Neuronal stem cell (in vitro differentiated cells): Measurements from ENCODE around the gene PDXP.

Source experiments
- DNase-seq: peaks from one replicate; pipeline ENCODE4 v3.0.0-alpha.2; 2013; ENCODE audit warnings: low spot score
- H2AFZ ChIP-seq: one replicate; pipeline ENCODE4 v1.6.1; 2013; ENCODE audit warnings: mild to moderate bottlenecking, low read length, inconsistent platforms
- H2AK5ac ChIP-seq: 2 replicates; pipeline ENCODE4 v1.6.1; 2013; ENCODE audit warnings: low read depth, mild to moderate bottlenecking, inconsistent platforms, low read length, moderate library complexity, mixed read lengths
- H2BK120ac ChIP-seq: 2 replicates; pipeline ENCODE4 v1.6.1; 2013; ENCODE audit warnings: low read depth, mild to moderate bottlenecking, inconsistent platforms, low read length, moderate library complexity, mixed read lengths
- H2BK12ac ChIP-seq: one replicate; pipeline ENCODE4 v1.6.1; 2013; ENCODE audit warnings: low read length, inconsistent platforms
- H2BK15ac ChIP-seq: 2 replicates; pipeline ENCODE4 v1.6.1; 2013; ENCODE audit warnings: mild to moderate bottlenecking, low read length, inconsistent platforms, mixed read lengths
- H2BK5ac ChIP-seq: one replicate; pipeline ENCODE4 v1.6.1; 2013; ENCODE audit warnings: inconsistent platforms, mild to moderate bottlenecking, low read length, moderate library complexity
- H3K14ac ChIP-seq: one replicate; pipeline ENCODE4 v1.6.1; 2013; ENCODE audit warnings: low read length, inconsistent platforms
- H3K18ac ChIP-seq: 2 replicates; pipeline ENCODE4 v1.6.1; 2013; ENCODE audit warnings: low read length, inconsistent platforms
- H3K23ac ChIP-seq: 2 replicates; pipeline ENCODE4 v1.6.1; 2013; ENCODE audit warnings: low read depth, mild to moderate bottlenecking, mixed read lengths, low read length, inconsistent platforms; ENCODE audit not compliant: poor library complexity
- H3K27ac ChIP-seq: replicated peaks from 3 replicates; pipeline ENCODE4 v1.5.1; 2013; ENCODE audit warnings: low read length, inconsistent platforms
- H3K27me3 ChIP-seq, 3 experiments: 2 replicates each; pipeline ENCODE4 v1.6.1; 2013; ENCODE audit warnings: low read length in 3 of 3, mild to moderate bottlenecking in 2 of 3, inconsistent platforms in 1 of 3, low read depth in 1 of 3, mixed read lengths in 1 of 3, moderate library complexity in 1 of 3; ENCODE audit not compliant: control insufficient read depth in 3 of 3, insufficient read depth in 3 of 3
- H3K36me3 ChIP-seq, 2 donors: replicated peaks in 1 of 2; 2 replicates each; pipeline ENCODE4 v1.6.1; 2013; ENCODE audit warnings: low read length in 2 of 2; ENCODE audit not compliant: control insufficient read depth in 2 of 2, insufficient read depth in 2 of 2
- H3K4ac ChIP-seq: 2 replicates; pipeline ENCODE4 v1.6.1; 2013; ENCODE audit warnings: inconsistent platforms, mild to moderate bottlenecking, low read length, moderate library complexity
- H3K4me1 ChIP-seq, 2 donors: 1 replicate in 1 of 2; 2 replicates in 1 of 2; pipeline ENCODE4 v1.6.1; 2013; ENCODE audit warnings: low read length in 2 of 2, low read depth in 1 of 2; ENCODE audit not compliant: control insufficient read depth in 2 of 2, insufficient read depth in 1 of 2
- H3K4me2 ChIP-seq: one replicate; pipeline ENCODE4 v1.6.1; 2013; ENCODE audit warnings: mild to moderate bottlenecking, low read length, inconsistent platforms; ENCODE audit not compliant: insufficient read depth, poor library complexity, severe bottlenecking
- H3K4me3 ChIP-seq, 2 donors: 2 replicates each; pipeline ENCODE4 v1.5.1; 2013; ENCODE audit warnings: low read length in 2 of 2, mild to moderate bottlenecking in 2 of 2, inconsistent platforms in 1 of 2, moderate library complexity in 1 of 2
- H3K79me1 ChIP-seq: one replicate; pipeline ENCODE4 v1.6.1; 2013; ENCODE audit warnings: low read depth, mild to moderate bottlenecking, inconsistent platforms, low read length, moderate library complexity
- H3K9ac ChIP-seq: one replicate; pipeline ENCODE4 v1.6.1; 2013; ENCODE audit warnings: mild to moderate bottlenecking, low read depth, low read length, inconsistent platforms; ENCODE audit not compliant: poor library complexity
- H3K9me3 ChIP-seq, 2 donors: replicated peaks in 1 of 2; 2 replicates each; pipeline versions ENCODE3 to v1.6.1; 2013; ENCODE audit warnings: low read length in 2 of 2, mild to moderate bottlenecking in 2 of 2, inconsistent platforms in 1 of 2, low read depth in 1 of 2, mixed read lengths in 1 of 2, moderate library complexity in 1 of 2; ENCODE audit not compliant: control insufficient read depth in 2 of 2, insufficient read depth in 1 of 2
- H4K8ac ChIP-seq: one replicate; pipeline ENCODE4 v1.6.1; 2013; ENCODE audit warnings: low read depth, mild to moderate bottlenecking, inconsistent platforms, low read length, moderate library complexity
- H4K91ac ChIP-seq: one replicate; pipeline ENCODE4 v1.6.1; 2013; ENCODE audit warnings: low read length, low read depth, mild to moderate bottlenecking, inconsistent platforms; ENCODE audit not compliant: poor library complexity
- WGBS, 2 donors: extraction: QIAGEN DNeasy Blood & Tissue Kit; methylation state at CpG; one replicate each; pipeline ENCODE4 v1.1.7; 2013; ENCODE audit warnings: missing lambda C conversion rate in 2 of 2, mixed read lengths in 1 of 2; ENCODE audit not compliant: insufficient read length in 2 of 2, insufficient replicate concordance in 1 of 2; ENCODE audit errors: extremely low coverage in 2 of 2; 5-methylcytosine and 5-hydroxymethylcytosine counted together

The PDXP gene

GRCh38 chr22:37647928-37648327 lies 10.6 kb upstream of the PDXP start:
- Histone ChIP-seq H3K4ac (no peak overlapping the region), H3K9ac (no peak overlapping the region), H4K8ac (no peak overlapping the region), H2AK5ac (peak overlapping the region; percentile 25), H2AFZ (no peak overlapping the region), H2BK120ac (no peak overlapping the region), H3K23ac (no peak overlapping the region), H3K27ac (no peak overlapping the region), H2BK15ac (no peak overlapping the region), H3K9me3 (no peaks in the 10 kb centered on the region), H3K36me3 (peaks cover 15 to 57% of the 10 kb centered on the region in 2 donors), H3K27me3 (no peaks in the 10 kb centered on the region), H3K4me1 (peaks cover 1 to 3% of the 10 kb centered on the region in 2 donors), H4K91ac (no peak overlapping the region), H3K18ac (no peak overlapping the region), H2BK5ac (no peak overlapping the region), H3K14ac (peak overlapping the region; percentile 21), H3K4me2 (no peak overlapping the region), H3K79me1 (no peaks in the 10 kb centered on the region), H2BK12ac (no peak overlapping the region), H3K4me3 (no peak overlapping the region)
- no CpG with 5 or more reads among the region's 9 CpGs for WGBS, 2 donors
- no peak for DNase-seq

- peak overlapping the region; percentile 58 for H3K18ac ChIP-seq
- no peak overlapping the region for H3K4me2 ChIP-seq
- H3K79me1 ChIP-seq = no peaks in the 10 kb centered on the region
- no peak overlapping the region for H4K91ac ChIP-seq
- no peak overlapping the region for H3K23ac ChIP-seq
- H2BK15ac ChIP-seq = no peak overlapping the region
- no peak overlapping the region for H4K8ac ChIP-seq
- H2BK5ac ChIP-seq = no peak overlapping the region
- no peak overlapping the region for H3K4ac ChIP-seq
- no peak overlapping the region for H3K14ac ChIP-seq
- no peaks in the 10 kb centered on the region for H3K4me1 ChIP-seq
- H3K4me3 ChIP-seq = no peak overlapping the region
- no peak overlapping the region for H2BK120ac ChIP-seq
- no CpG with 5 or more reads among the region's 17 CpGs for WGBS, 2 donors
- H3K9me3 ChIP-seq = no peaks in the 10 kb centered on the region
- no peak overlapping the region for H2AK5ac ChIP-seq
- no peak overlapping the region for H2AFZ ChIP-seq
- no peak overlapping the region for H2BK12ac ChIP-seq
- H3K9ac ChIP-seq = no peak overlapping the region
- H3K27ac ChIP-seq = no peak overlapping the region
- no peaks in the 10 kb centered on the region for H3K27me3 ChIP-seq
- peaks cover 8 to 49% of the 10 kb centered on the region in 2 donors for H3K36me3 ChIP-seq
- DNase-seq = no peak
Observed at GRCh38 chr22:37650463-37651136, 7.9 kb upstream of the PDXP start.

GRCh38 chr22:37654563-37655251 lies 3.8 kb upstream of the PDXP start:
- no peak overlapping the region for H3K14ac ChIP-seq
- H2BK12ac ChIP-seq = no peak overlapping the region
- WGBS, 2 donors = no CpG with 5 or more reads among the region's 14 CpGs
- H2AFZ ChIP-seq = no peak overlapping the region
- no peak overlapping the region for H3K27ac ChIP-seq
- no peak for DNase-seq
- no peaks in the 10 kb centered on the region for H3K9me3 ChIP-seq
- H3K23ac ChIP-seq = no peak overlapping the region
- no peak overlapping the region for H3K18ac ChIP-seq
- no peak overlapping the region for H3K4ac ChIP-seq
- H3K36me3 ChIP-seq = peaks cover 5 to 36% of the 10 kb centered on the region in 2 donors
- H3K4me1 ChIP-seq = peaks cover 6 to 8% of the 10 kb centered on the region in 2 donors
- no peak overlapping the region for H2BK120ac ChIP-seq
- H2BK15ac ChIP-seq = no peak overlapping the region
- no peak overlapping the region for H3K9ac ChIP-seq
- no peak overlapping the region for H3K4me2 ChIP-seq
- H4K8ac ChIP-seq = no peak overlapping the region
- H4K91ac ChIP-seq = no peak overlapping the region
- no peak overlapping the region for H2AK5ac ChIP-seq
- H2BK5ac ChIP-seq = no peak overlapping the region
- H3K79me1 ChIP-seq = peaks cover 7% of the 10 kb centered on the region
- no peaks in the 10 kb centered on the region for H3K27me3 ChIP-seq
- H3K4me3 ChIP-seq = no peak overlapping the region

GRCh38 chr22:37655252-37655563 lies 3.3 kb upstream of the PDXP start:
- no peak overlapping the region for H2BK5ac ChIP-seq
- no peak overlapping the region for H3K27ac ChIP-seq
- no peak overlapping the region for H2BK120ac ChIP-seq
- no peak overlapping the region for H4K8ac ChIP-seq
- no CpG with 5 or more reads among the region's 17 CpGs for WGBS, 2 donors
- no peak overlapping the region for H4K91ac ChIP-seq
- peaks cover 8 to 9% of the 10 kb centered on the region in 2 donors for H3K4me1 ChIP-seq
- H3K27me3 ChIP-seq = no peaks in the 10 kb centered on the region
- H3K14ac ChIP-seq = no peak overlapping the region
- no peak overlapping the region for H2BK15ac ChIP-seq
- no peak overlapping the region for H3K4ac ChIP-seq
- no peak overlapping the region for H2AK5ac ChIP-seq
- no peak overlapping the region for H2AFZ ChIP-seq
- peaks cover 5 to 32% of the 10 kb centered on the region in 2 donors for H3K36me3 ChIP-seq
- H2BK12ac ChIP-seq = no peak overlapping the region
- H3K9me3 ChIP-seq = no peaks in the 10 kb centered on the region
- DNase-seq = no peak
- no peak overlapping the region for H3K18ac ChIP-seq
- H3K79me1 ChIP-seq = peaks cover 7% of the 10 kb centered on the region
- H3K4me3 ChIP-seq = no peak overlapping the region
- H3K9ac ChIP-seq = no peak overlapping the region
- no peak overlapping the region for H3K4me2 ChIP-seq
- H3K23ac ChIP-seq = no peak overlapping the region
